Endothelial cell of umbilical vein (primary cell): ENCODE data around the gene COMMD10. TPM values are rescaled to one million over a fixed set of nuclear protein-coding genes. Genes with fewer than 3 reads are reported as not detected.

Source experiments
- BruUV-seq: library from RNA; stranded (reverse); fragments of 400-500 nt; replicated peaks from 2 replicates; lab custom pipeline; 2021; lab: Mats Ljungman, UMichigan
- CTCF ChIA-PET: fragments of 300-600, 350-600 bp; sonication (Branson Sonifier 250); formaldehyde crosslinking; loops from one replicate; lab custom pipeline; 2021; ENCODE audit warnings: antibody characterized with exemption, inconsistent platforms; lab: Charles Lee
- POLR2A ChIA-PET: fragments of 300-600, 350-600 bp; sonication (Branson Sonifier 250); formaldehyde crosslinking; loops from one replicate; lab custom pipeline; 2021; ENCODE audit warnings: antibody characterized with exemption, inconsistent platforms; lab: Charles Lee
- DNase-seq: peaks from one replicate; pipeline ENCODE4 v3.0.0-alpha.2; 2011; ENCODE audit warnings: low read depth, low spot score
- FAIRE-seq: peaks from 2 replicates; lab custom pipeline; 2011; peaks lifted over from hg19 to GRCh38; lab: Jason Lieb, UNC
- H2AFZ ChIP-seq: 2 replicates; pipeline ENCODE4 v1.6.0; 2012; ENCODE audit warnings: low read depth, low read length, control low read depth, inconsistent platforms
- H3K27ac ChIP-seq: 2 replicates; pipeline ENCODE4 v1.5.1; 2011; ENCODE audit warnings: low read depth, mild to moderate bottlenecking, control low read depth, low read length, moderate library complexity; ENCODE audit not compliant: insufficient read depth
- H3K27me3 ChIP-seq, 2 experiments: 2 replicates each; pipeline versions ENCODE4 v1.6.0 to v1.6.1; 2011; ENCODE audit warnings: low read length in 2 of 2, mixed read lengths in 1 of 2; ENCODE audit not compliant: control insufficient read depth in 2 of 2, insufficient read depth in 2 of 2
- H3K36me3 ChIP-seq, 2 experiments: 2 replicates in 1 of 2; 3 replicates in 1 of 2; pipeline ENCODE4 v1.5.1; 2011; ENCODE audit warnings: low read length in 2 of 2, mild to moderate bottlenecking in 1 of 2, moderate library complexity in 1 of 2; ENCODE audit not compliant: control insufficient read depth in 2 of 2, insufficient read depth in 2 of 2; ENCODE audit errors: extremely low read depth in 1 of 2
- H3K4me1 ChIP-seq: 3 replicates; pipeline ENCODE4 v1.5.1; 2011; ENCODE audit warnings: mild to moderate bottlenecking, low read length; ENCODE audit not compliant: control insufficient read depth, insufficient read depth; ENCODE audit errors: extremely low read depth
- H3K4me2 ChIP-seq: 2 replicates; pipeline ENCODE4 v1.6.1; 2011; ENCODE audit warnings: low read length, control low read depth, mixed read lengths; ENCODE audit not compliant: insufficient read depth
- H3K4me3 ChIP-seq, 3 experiments: fragments of 200-600 bp in 1 of 3; sonication (generic), shearing (Covaris generic) in 1 of 3; replicated peaks in 1 of 3; 2 replicates each; pipeline ENCODE4 v1.5.1; 2011 to 2016; ENCODE audit warnings: control low read depth in 3 of 3, low read length in 3 of 3, mild to moderate bottlenecking in 2 of 3, inconsistent platforms in 1 of 3, low read depth in 1 of 3, moderate library complexity in 1 of 3; ENCODE audit not compliant: insufficient read depth in 1 of 3
- H3K79me2 ChIP-seq: 2 replicates; pipeline ENCODE4 v1.6.0; 2012; ENCODE audit warnings: low read length, inconsistent platforms; ENCODE audit not compliant: control insufficient read depth, insufficient read depth
- H3K9ac ChIP-seq: replicated peaks from 2 replicates; pipeline ENCODE3; 2011; ENCODE audit warnings: low read length, control low read depth; ENCODE audit not compliant: insufficient read depth; ENCODE audit errors: extremely low read depth
- H3K9me1 ChIP-seq: replicated peaks from 3 replicates; pipeline ENCODE4 v1.6.0; 2011; ENCODE audit warnings: mild to moderate bottlenecking, low read length; ENCODE audit not compliant: control insufficient read depth, insufficient read depth; ENCODE audit errors: extremely low read depth
- H3K9me3 ChIP-seq: replicated peaks from 2 replicates; pipeline ENCODE4 v1.5.1; 2012; ENCODE audit warnings: low read length, inconsistent platforms; ENCODE audit not compliant: control insufficient read depth, insufficient read depth
- H4K20me1 ChIP-seq: replicated peaks from 2 replicates; pipeline ENCODE3; 2011; ENCODE audit warnings: mild to moderate bottlenecking, low read length; ENCODE audit not compliant: control insufficient read depth, insufficient read depth; ENCODE audit errors: extremely low read depth
- EZH2 ChIP-seq: IDR thresholded peaks from 2 replicates; pipeline ENCODE4 v1.6.1; 2012; ENCODE audit warnings: borderline replicate concordance, low read depth, mild to moderate bottlenecking, moderate library complexity, low read length, inconsistent platforms; ENCODE audit not compliant: severe bottlenecking
- FOS ChIP-seq: IDR thresholded peaks from 2 replicates; pipeline ENCODE4 v1.6.1; 2011; ENCODE audit warnings: mild to moderate bottlenecking, low read length, moderate library complexity, borderline replicate concordance; ENCODE audit not compliant: insufficient read depth
- GATA2 ChIP-seq: IDR thresholded peaks from 2 replicates; pipeline ENCODE4 v1.7.0; 2011; ENCODE audit warnings: low read depth, mild to moderate bottlenecking, moderate library complexity, mixed read lengths, low read length; ENCODE audit not compliant: insufficient read length, insufficient read depth
- JUN ChIP-seq: IDR thresholded peaks from 2 replicates; pipeline ENCODE4 v1.6.1; 2011; ENCODE audit warnings: borderline replicate concordance, low read depth; ENCODE audit not compliant: insufficient read length, insufficient read depth
- MYC ChIP-seq: IDR thresholded peaks from one replicate; pipeline ENCODE4 v1.6.1; 2011; ENCODE audit warnings: mild to moderate bottlenecking, low read depth, low read length
- POLR2A ChIP-seq: IDR thresholded peaks from 2 replicates; pipeline ENCODE4 v1.6.1; 2012; ENCODE audit warnings: low read depth, mild to moderate bottlenecking, control low read depth, low read length
- POLR2AphosphoS5 ChIP-seq: IDR thresholded peaks from 2 replicates; pipeline ENCODE4 v1.6.1; 2012; ENCODE audit warnings: low read depth, mild to moderate bottlenecking, control low read depth, low read length, moderate library complexity; ENCODE audit not compliant: insufficient read depth
- dilution Hi-C: fragments of 300-500 bp; cut with MboI; formaldehyde crosslinking; loops from one replicate; pipeline ENCODE4 v1.15.0; 2019; ENCODE audit warnings: low sequenced_read_pairs; ENCODE audit not compliant: extremely low pct_ligation_motif_present
- intact Hi-C: fragments of 100-400 bp; cut with micrococcal nuclease; formaldehyde crosslinking; loops from one replicate; pipeline ENCODE4 v1.10.0; 2022
- polyA plus RNA-seq, 4 experiments: library from polyadenylated mRNA; depleted of rRNA in 3 of 4; stranded (reverse) in 3 of 4; unstranded in 1 of 4; fragments of >200 nt; gene quantifications; 2 replicates each; pipeline versions ENCODE4 v1.2.1 to v1.2.3, GENCODE V29; 2011 to 2012; ENCODE audit warnings: missing spikeins in 1 of 4
- total RNA-seq: library from RNA; stranded (reverse); gene quantifications from 2 replicates; pipeline ENCODE4 v1.2.3, GENCODE V29; 2021
- TF ChIP-seq, protein P1 (sequence below), 2 donors: IDR thresholded peaks; 1 replicate in 1 of 2; 2 replicates in 1 of 2; pipeline ENCODE4 v1.5.1; 2011; ENCODE audit warnings: low read length in 2 of 2, mild to moderate bottlenecking in 2 of 2, moderate library complexity in 2 of 2, control low read depth in 1 of 2, inconsistent platforms in 1 of 2, low read depth in 1 of 2; ENCODE audit not compliant: insufficient read depth in 1 of 2; ENCODE audit errors: extremely low read depth in 1 of 2
- TF ChIP-seq, protein P2 (sequence below): IDR thresholded peaks from 2 replicates; pipeline ENCODE4 v1.6.1; 2011; ENCODE audit not compliant: insufficient read depth, insufficient read length

Gene COMMD10
- total and polyA plus RNA-seq, 2 donors (not counting 3 experiments of a cell fraction or from before 2014, with no cell fraction given), result 12.5 to 27.0 TPM

DNA sequence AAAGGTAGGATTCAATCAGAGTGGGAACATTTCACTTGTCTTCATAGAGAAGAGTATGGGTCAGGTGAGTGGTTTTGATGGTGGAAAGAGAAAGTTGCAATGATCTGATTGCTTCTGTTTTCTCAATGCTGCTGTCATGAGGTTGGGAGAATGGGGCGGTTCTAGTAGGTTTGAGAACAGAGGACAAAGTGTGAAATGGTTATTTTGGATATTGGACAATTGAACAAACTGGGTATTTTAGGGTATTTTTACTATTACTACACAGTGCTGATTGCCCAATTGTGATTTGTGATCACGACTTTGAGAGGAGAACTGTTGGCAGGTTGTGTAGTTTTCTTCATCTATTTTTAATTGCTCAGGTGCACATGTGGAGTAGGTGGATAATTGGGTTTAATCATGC, 60.2 kb downstream of the COMMD10 start:
- Histone ChIP-seq H3K4me3 (no peak overlapping the region), H3K27ac (no peak overlapping the region), H4K20me1 (no peaks in the 10 kb centered on the region), H3K9ac (no peak overlapping the region), H3K27me3 (no peaks in the 10 kb centered on the region), H3K4me2 (no peak overlapping the region), H2AFZ (no peak overlapping the region), H3K36me3 (no peaks in the 10 kb centered on the region), H3K79me2 (no peaks in the 10 kb centered on the region), H3K9me1 (no peaks in the 10 kb centered on the region), H3K4me1 (peaks cover 5% of the 10 kb centered on the region), H3K9me3 (no peaks in the 10 kb centered on the region)
- DNase-seq (no peak), FAIRE-seq (no peak)
- dilution Hi-C loops, result no loop called here
- ChIA-PET POLR2A (no interaction called here), CTCF (no interaction called here)
- no TSS peak for BruUV-seq
- TF ChIP-seq, protein P1, sequence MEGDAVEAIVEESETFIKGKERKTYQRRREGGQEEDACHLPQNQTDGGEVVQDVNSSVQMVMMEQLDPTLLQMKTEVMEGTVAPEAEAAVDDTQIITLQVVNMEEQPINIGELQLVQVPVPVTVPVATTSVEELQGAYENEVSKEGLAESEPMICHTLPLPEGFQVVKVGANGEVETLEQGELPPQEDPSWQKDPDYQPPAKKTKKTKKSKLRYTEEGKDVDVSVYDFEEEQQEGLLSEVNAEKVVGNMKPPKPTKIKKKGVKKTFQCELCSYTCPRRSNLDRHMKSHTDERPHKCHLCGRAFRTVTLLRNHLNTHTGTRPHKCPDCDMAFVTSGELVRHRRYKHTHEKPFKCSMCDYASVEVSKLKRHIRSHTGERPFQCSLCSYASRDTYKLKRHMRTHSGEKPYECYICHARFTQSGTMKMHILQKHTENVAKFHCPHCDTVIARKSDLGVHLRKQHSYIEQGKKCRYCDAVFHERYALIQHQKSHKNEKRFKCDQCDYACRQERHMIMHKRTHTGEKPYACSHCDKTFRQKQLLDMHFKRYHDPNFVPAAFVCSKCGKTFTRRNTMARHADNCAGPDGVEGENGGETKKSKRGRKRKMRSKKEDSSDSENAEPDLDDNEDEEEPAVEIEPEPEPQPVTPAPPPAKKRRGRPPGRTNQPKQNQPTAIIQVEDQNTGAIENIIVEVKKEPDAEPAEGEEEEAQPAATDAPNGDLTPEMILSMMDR (IDR thresholded peaks at IDR 0.05; ENCODE audit: extremely low read depth in 1 of 2, insufficient read depth in 1 of 2, low read depth in 1 of 2, low read length in 2 of 2), result no peak
- TF ChIP-seq, protein P2, sequence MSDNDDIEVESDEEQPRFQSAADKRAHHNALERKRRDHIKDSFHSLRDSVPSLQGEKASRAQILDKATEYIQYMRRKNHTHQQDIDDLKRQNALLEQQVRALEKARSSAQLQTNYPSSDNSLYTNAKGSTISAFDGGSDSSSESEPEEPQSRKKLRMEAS, result no peak
- TF ChIP-seq EZH2, result no peak
- no peak for TF ChIP-seq GATA2
- no peak for TF ChIP-seq POLR2A
- TF ChIP-seq MYC, result no peak
- TF ChIP-seq FOS, result no peak
- TF ChIP-seq JUN, result no peak
- TF ChIP-seq POLR2AphosphoS5, result no peak
- intact Hi-C loops, result no loop called here
